ENCODE results near the gene TARBP1. TPM values are rescaled to one million over a fixed set of nuclear protein-coding genes. Genes with fewer than 3 reads are reported as not detected.
"Not testable (repeated sequence)": the region's sequence is repeated elsewhere in the genome, so short reads cannot be mapped to it uniquely, and the experiment has no call there.

TARBP1 gene
- polyA plus RNA-seq, 2 of the 4 experiments (the other 2 are of a cell fraction) = 22.4 to 41.1 TPM

GRCh38 chr1:234504251-234504650 is 25.3 kb upstream of the TARBP1 start:
- Histone ChIP-seq H3K4me1 (peaks cover 78% of the 10 kb centered on the region), H3K27ac (peak overlapping the region; percentile 63 to 94; a peak in 4 of 6 replicates)
- not testable (repeated sequence) for H3K4me3 ChIP-seq; ATAC-seq; H3K9me3 ChIP-seq; FAIRE-seq; DNase-seq (ENCODE audit: low read depth in 1 of 2, low spot score in 1 of 2); H3K4me2 ChIP-seq
- ChIA-PET POLR2A (interaction anchor here (1.0 kb wide), 1 partner anchor 107 kb away, joined by 3 read pairs; no protein-coding TSS in a partner anchor), CTCF (interaction anchor here (1.2 to 2.1 kb wide), 4 partner anchors 17 to 599 kb away, joined by 3 to 7 read pairs (median 4); no protein-coding TSS in a partner anchor)
- 66% methylated on average over 5 of the region's 5 CpGs for WGBS (ENCODE audit: missing lambda C conversion rate)

DNA sequence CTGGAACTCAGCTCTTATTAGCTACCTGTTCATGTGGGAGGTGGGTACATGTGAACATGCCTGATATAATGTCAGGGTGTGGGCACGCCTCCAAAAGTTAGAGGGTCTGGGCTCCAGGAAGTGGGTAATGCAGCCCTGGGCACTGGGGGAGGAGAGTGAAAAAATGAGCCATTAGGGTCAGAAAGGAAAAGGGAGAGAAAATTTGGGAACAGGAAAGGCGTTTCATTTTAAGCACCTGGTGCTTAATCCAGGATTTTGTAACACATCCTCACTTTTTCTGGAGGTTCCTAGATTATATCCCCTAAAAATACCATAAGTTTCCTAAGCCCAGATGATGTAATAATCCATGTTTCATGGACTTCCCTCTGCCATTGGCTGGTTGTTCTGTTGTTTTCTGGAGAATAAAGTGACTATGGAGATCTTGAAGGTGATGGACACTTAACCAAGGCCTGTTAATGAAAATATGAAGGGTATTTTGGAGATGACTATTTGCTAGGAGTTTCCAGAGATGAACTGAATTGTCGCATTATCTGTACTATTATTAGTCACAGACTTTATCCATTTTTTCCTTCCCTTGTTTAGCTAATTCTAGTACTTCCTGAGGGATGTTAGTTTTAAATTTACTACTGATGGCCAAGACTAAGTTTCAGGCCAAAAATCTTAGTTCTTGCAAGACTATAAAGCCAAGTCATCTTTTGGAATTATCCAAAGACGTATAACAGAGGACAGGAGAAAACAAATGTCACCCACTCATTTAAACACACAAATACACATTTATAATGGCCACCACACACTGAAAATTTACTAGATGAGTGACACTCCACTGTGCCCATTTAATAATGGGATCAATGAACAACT is 24.4 kb upstream of the TARBP1 start:
- no peak overlapping the region for H3K4me3 ChIP-seq
- ChIA-PET POLR2A (interaction anchor here (1.0 kb wide), 1 partner anchor 108 kb away, joined by 3 read pairs; no protein-coding TSS in a partner anchor), CTCF (interaction anchor here (1.2 to 2.1 kb wide), 4 partner anchors 16 to 600 kb away, joined by 3 to 7 read pairs (median 4); no protein-coding TSS in a partner anchor)
- H3K27ac ChIP-seq = peak overlapping the region; percentile 44 to 94
- FAIRE-seq (no peak), DNase-seq (ENCODE audit: low read depth in 1 of 2, low spot score in 1 of 2) (no peak), ATAC-seq (no peak)
- H3K9me3 ChIP-seq = no peaks in the 10 kb centered on the region
- H3K4me2 ChIP-seq = peak overlapping the region; percentile 25; the same call in 2 of the 3 replicates
- TF ChIP-seq FOXS1 (CRISPR knock-in tag; IDR thresholded peaks at IDR 0.05) = no peak
- no peak for TF ChIP-seq MYC (IDR thresholded peaks at IDR 0.05; ENCODE audit: borderline replicate concordance, low read length)
- no peak for TF ChIP-seq HOXB13 (CRISPR knock-in tag; IDR thresholded peaks at IDR 0.05; ENCODE audit: low read depth)
- no peak for TF ChIP-seq HES2 (IDR thresholded peaks at IDR 0.05)
- TF ChIP-seq SMC3 (IDR thresholded peaks at IDR 0.05) = no peak
- no peak for TF ChIP-seq RAD21 (conservative IDR thresholded peaks at IDR 0.05 in 1 of 2, IDR thresholded peaks at IDR 0.05 in 1 of 2)
- no peak for TF ChIP-seq SREBF2 (IDR thresholded peaks at IDR 0.05)
- no peak for TF ChIP-seq CEBPB (IDR thresholded peaks at IDR 0.05)
- no peak for TF ChIP-seq JUNB (IDR thresholded peaks at IDR 0.05)
- peaks cover 78% of the 10 kb centered on the region for H3K4me1 ChIP-seq
- WGBS (ENCODE audit: missing lambda C conversion rate) = 91% methylated on average over 4 of the region's 4 CpGs

DNA sequence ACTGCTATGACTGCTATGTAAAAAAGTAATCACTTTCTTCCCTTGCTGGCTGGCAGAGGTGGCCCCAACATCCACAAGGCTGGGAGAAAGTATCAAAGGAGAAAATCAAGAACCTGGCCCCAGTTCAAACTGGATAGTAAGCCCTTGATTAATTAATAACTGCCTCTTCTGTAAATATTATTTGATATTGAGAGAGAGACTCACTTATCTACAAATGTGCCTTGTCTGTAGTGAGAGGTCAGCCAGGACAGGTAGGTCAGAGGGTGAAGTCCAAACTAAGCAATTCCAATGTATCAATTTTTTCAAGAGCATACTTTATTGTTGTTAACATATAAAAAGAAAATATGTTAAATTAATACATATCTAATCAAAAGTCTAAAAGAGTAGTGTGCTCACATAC is 23.8 kb upstream of the TARBP1 start:
- Histone ChIP-seq H3K4me1 (peaks cover 76% of the 10 kb centered on the region), H3K4me2 (peak overlapping the region; percentile 25; the same call in 2 of the 3 replicates), H3K4me3 (no peak overlapping the region), H3K27ac (peak overlapping the region; percentile 44 to 94), H3K9me3 (no peaks in the 10 kb centered on the region)
- ATAC-seq (no peak), FAIRE-seq (no peak), DNase-seq (ENCODE audit: low read depth in 1 of 2, low spot score in 1 of 2) (no peak)
- CTCF ChIA-PET = interaction anchor here (1.4 kb wide), 1 partner anchor 590 kb away, joined by 4 read pairs; no protein-coding TSS in a partner anchor
- TF ChIP-seq MAFK (IDR thresholded peaks at IDR 0.05; ENCODE audit: partially characterized antibody) (no peak), FOSB (CRISPR knock-in tag; IDR thresholded peaks at IDR 0.05) (no peak), CEBPB (IDR thresholded peaks at IDR 0.05) (no peak), KDM1A (IDR thresholded peaks at IDR 0.05; ENCODE audit: low read depth) (no peak), NR3C1 (IDR thresholded peaks at IDR 0.05) (no peak), MYC (IDR thresholded peaks at IDR 0.05; ENCODE audit: borderline replicate concordance, low read length) (no peak), TFCP2L1 (CRISPR knock-in tag; IDR thresholded peaks at IDR 0.05) (no peak), GATA3 (IDR thresholded peaks at IDR 0.05; ENCODE audit: borderline replicate concordance) (no peak)
- TF ChIP-seq, protein P1, sequence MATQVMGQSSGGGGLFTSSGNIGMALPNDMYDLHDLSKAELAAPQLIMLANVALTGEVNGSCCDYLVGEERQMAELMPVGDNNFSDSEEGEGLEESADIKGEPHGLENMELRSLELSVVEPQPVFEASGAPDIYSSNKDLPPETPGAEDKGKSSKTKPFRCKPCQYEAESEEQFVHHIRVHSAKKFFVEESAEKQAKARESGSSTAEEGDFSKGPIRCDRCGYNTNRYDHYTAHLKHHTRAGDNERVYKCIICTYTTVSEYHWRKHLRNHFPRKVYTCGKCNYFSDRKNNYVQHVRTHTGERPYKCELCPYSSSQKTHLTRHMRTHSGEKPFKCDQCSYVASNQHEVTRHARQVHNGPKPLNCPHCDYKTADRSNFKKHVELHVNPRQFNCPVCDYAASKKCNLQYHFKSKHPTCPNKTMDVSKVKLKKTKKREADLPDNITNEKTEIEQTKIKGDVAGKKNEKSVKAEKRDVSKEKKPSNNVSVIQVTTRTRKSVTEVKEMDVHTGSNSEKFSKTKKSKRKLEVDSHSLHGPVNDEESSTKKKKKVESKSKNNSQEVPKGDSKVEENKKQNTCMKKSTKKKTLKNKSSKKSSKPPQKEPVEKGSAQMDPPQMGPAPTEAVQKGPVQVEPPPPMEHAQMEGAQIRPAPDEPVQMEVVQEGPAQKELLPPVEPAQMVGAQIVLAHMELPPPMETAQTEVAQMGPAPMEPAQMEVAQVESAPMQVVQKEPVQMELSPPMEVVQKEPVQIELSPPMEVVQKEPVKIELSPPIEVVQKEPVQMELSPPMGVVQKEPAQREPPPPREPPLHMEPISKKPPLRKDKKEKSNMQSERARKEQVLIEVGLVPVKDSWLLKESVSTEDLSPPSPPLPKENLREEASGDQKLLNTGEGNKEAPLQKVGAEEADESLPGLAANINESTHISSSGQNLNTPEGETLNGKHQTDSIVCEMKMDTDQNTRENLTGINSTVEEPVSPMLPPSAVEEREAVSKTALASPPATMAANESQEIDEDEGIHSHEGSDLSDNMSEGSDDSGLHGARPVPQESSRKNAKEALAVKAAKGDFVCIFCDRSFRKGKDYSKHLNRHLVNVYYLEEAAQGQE (IDR thresholded peaks at IDR 0.05) = no peak
- POLR2A ChIA-PET = no interaction called here
